ENCODE results near the gene CLUH.

- TF ChIP-seq CTCF (IDR thresholded peaks at IDR 0.05) (no peak), POLR2A (IDR thresholded peaks at IDR 0.05) (no peak), POLR2AphosphoS5 (IDR thresholded peaks at IDR 0.05) (no peak), EP300 (IDR thresholded peaks at IDR 0.05) (no peak)
Measured at GRCh38 chr17:2701161-2701995, 10.2 kb downstream of the CLUH start.

Measured in gastroesophageal sphincter (tissue), 3 donors.